HepG2 (cell line): Measurements from ENCODE around the gene SEMA4A. TPM values are rescaled to one million over a fixed set of nuclear protein-coding genes. Genes with fewer than 3 reads are reported as not detected.

Experiments
- ATAC-seq: fragments of 200-7000 bp; cut with Tn5 transposase; 3 replicates; pipeline ENCODE4 v1.9.1; 2020; ENCODE audit warnings: mild to moderate bottlenecking, moderate library complexity
- BruUV-seq: library from RNA; stranded (reverse); fragments of 400-500 nt; replicated peaks from 2 replicates; lab custom pipeline; 2021; lab: Mats Ljungman, UMichigan
- CTCF ChIA-PET: fragments of 300-600 bp; formaldehyde crosslinking; extraction: SDS; loops from one replicate; lab custom pipeline; 2021; ENCODE audit warnings: low total read pairs, inconsistent platforms, low intra/inter-chr PET ratio; lab: Yijun Ruan, JAX
- POLR2A ChIA-PET: fragments of 350-600 bp; sonication (Branson Sonifier 250); formaldehyde crosslinking; loops from one replicate; lab custom pipeline; 2020; ENCODE audit warnings: antibody characterized with exemption, inconsistent platforms; lab: Yijun Ruan, JAX
- DNase-seq: peaks from one replicate; pipeline ENCODE4 v3.0.0-alpha.2; 2015; ENCODE audit warnings: low spot score
- FAIRE-seq: peaks from 3 replicates; lab custom pipeline; 2011; peaks lifted over from hg19 to GRCh38; lab: Jason Lieb, UNC
- H2AFZ ChIP-seq: one replicate; pipeline ENCODE4 v1.6.1; 2011; ENCODE audit warnings: low read length, inconsistent platforms
- H3K27ac ChIP-seq: fragments of 300-600 bp; 3 replicates; pipeline ENCODE4 v1.8.0; 2011; ENCODE audit warnings: mixed run types, mild to moderate bottlenecking, mixed read lengths, low read length, inconsistent platforms; ENCODE audit not compliant: insufficient read depth; ENCODE audit errors: extremely low read length
- H3K27me3 ChIP-seq, 2 experiments: fragments of 200-600 bp in 1 of 2; 2 replicates in 1 of 2; 3 replicates in 1 of 2; pipeline versions ENCODE4 v1.6.0 to v1.8.0; 2011; ENCODE audit warnings: low read length in 2 of 2, mild to moderate bottlenecking in 2 of 2, moderate library complexity in 2 of 2, inconsistent platforms in 1 of 2; ENCODE audit not compliant: insufficient read depth in 2 of 2, control insufficient read depth in 1 of 2
- H3K36me3 ChIP-seq, 2 experiments: fragments of 200-600 bp in 1 of 2; replicated peaks in 1 of 2; 2 replicates in 1 of 2; 3 replicates in 1 of 2; pipeline versions ENCODE4 v1.5.1 to v1.8.0; 2011; ENCODE audit warnings: low read length in 2 of 2, inconsistent platforms in 1 of 2; ENCODE audit not compliant: insufficient read depth in 2 of 2, control insufficient read depth in 1 of 2
- H3K4me1 ChIP-seq: 2 replicates; pipeline ENCODE4 v1.5.1; 2012; ENCODE audit warnings: low read length, inconsistent platforms; ENCODE audit not compliant: insufficient read depth
- H3K4me2 ChIP-seq: 2 replicates; pipeline ENCODE4 v1.6.0; 2011; ENCODE audit warnings: low read depth, low read length, inconsistent platforms
- H3K4me3 ChIP-seq, 3 experiments: fragments of 200-600 bp in 1 of 3; sonication (generic), shearing (Covaris generic) in 1 of 3; replicated peaks in 1 of 3; 2 replicates each; pipeline ENCODE4 v1.5.1; 2011 to 2016; ENCODE audit warnings: low read length in 3 of 3, inconsistent platforms in 2 of 3, low read depth in 2 of 3, mild to moderate bottlenecking in 2 of 3, control low read depth in 1 of 3, mixed read lengths in 1 of 3; ENCODE audit not compliant: insufficient read depth in 1 of 3
- H3K79me2 ChIP-seq: one replicate; pipeline ENCODE4 v1.6.1; 2011; ENCODE audit warnings: low read length, inconsistent platforms; ENCODE audit not compliant: insufficient read depth
- H3K9ac ChIP-seq: 2 replicates; pipeline ENCODE4 v1.6.0; 2011; ENCODE audit warnings: mild to moderate bottlenecking, low read depth, low read length, inconsistent platforms; ENCODE audit not compliant: insufficient read depth
- H3K9me3 ChIP-seq: 2 replicates; pipeline ENCODE4 v1.5.1; 2012; ENCODE audit warnings: mild to moderate bottlenecking, low read length
- H4K20me1 ChIP-seq: 2 replicates; pipeline ENCODE4 v1.6.0; 2011; ENCODE audit warnings: inconsistent platforms, mild to moderate bottlenecking, low read length, moderate library complexity; ENCODE audit not compliant: insufficient read depth
- AGO2 ChIP-seq: fragments of 200-400 bp; formaldehyde crosslinking; optimal IDR thresholded peaks from 2 replicates; pipeline ENCODE3; 2017; ENCODE audit warnings: mild to moderate bottlenecking, low read depth, low read length, moderate library complexity
- KDM5B ChIP-seq: sonication (generic); formaldehyde crosslinking; IDR thresholded peaks from 2 replicates; pipeline ENCODE4 v1.4.0; 2020; ENCODE audit warnings: missing genetic modification reagents, mild to moderate bottlenecking, borderline replicate concordance
- PHF21A ChIP-seq: sonication (generic); formaldehyde crosslinking; IDR thresholded peaks from 2 replicates; pipeline ENCODE4 v1.5.0; 2020; ENCODE audit warnings: mild to moderate bottlenecking, missing genetic modification reagents
- RFX1 ChIP-seq: fragments of 450-650 bp; IDR thresholded peaks from 2 replicates; pipeline ENCODE4 v1.6.1; 2017
- SALL2 ChIP-seq: sonication (generic); formaldehyde crosslinking; IDR thresholded peaks from 2 replicates; pipeline ENCODE4 v1.8.1; 2023; ENCODE audit warnings: mild to moderate bottlenecking, missing genetic modification reagents, inconsistent platforms
- SUZ12 ChIP-seq: fragments of 150-350 bp; IDR thresholded peaks from 2 replicates; pipeline ENCODE4 v1.6.1; 2014; ENCODE audit warnings: low read depth, low read length
- ZFP36L2 ChIP-seq: sonication (generic); formaldehyde crosslinking; IDR thresholded peaks from 2 replicates; pipeline ENCODE4 v1.4.0; 2020; ENCODE audit warnings: missing genetic modification reagents
- ZMAT3 ChIP-seq: sonication (generic); formaldehyde crosslinking; conservative IDR thresholded peaks from 2 replicates; pipeline ENCODE4 v1.7.0; 2021; ENCODE audit warnings: missing genetic modification reagents
- ZNF431 ChIP-seq: sonication (generic); formaldehyde crosslinking; IDR thresholded peaks from 2 replicates; pipeline ENCODE4 v1.9.0; 2022; ENCODE audit warnings: missing genetic modification reagents, low read depth, mild to moderate bottlenecking, borderline replicate concordance
- ZNF7 ChIP-seq: IDR thresholded peaks from 2 replicates; pipeline ENCODE4 v1.6.1; 2016; ENCODE audit warnings: missing biosample characterization, missing genetic modification reagents
- ZNF737 ChIP-seq: sonication (generic); formaldehyde crosslinking; IDR thresholded peaks from 2 replicates; pipeline ENCODE4 v1.5.0; 2020; ENCODE audit warnings: missing genetic modification reagents, mild to moderate bottlenecking, borderline replicate concordance
- ZNF788 ChIP-seq: sonication (generic); formaldehyde crosslinking; IDR thresholded peaks from 2 replicates; pipeline ENCODE4 v1.5.0; 2020; ENCODE audit warnings: mild to moderate bottlenecking, missing genetic modification reagents, borderline replicate concordance
- WGBS: methylation state at CpG from one replicate; pipeline ENCODE4 v1.1.6; 2017; ENCODE audit warnings: low lambda C conversion rate; 5-methylcytosine and 5-hydroxymethylcytosine counted together
- in situ Hi-C: cut with HindIII; loops from 2 replicates; pipeline ENCODE4 v1.10.0; 2017; ENCODE audit warnings: low pct_unique_long_range_greater_than_20kb; ENCODE audit not compliant: extremely low pct_ligation_motif_present
- intact Hi-C: fragments of 100-400 bp; cut with micrococcal nuclease; formaldehyde crosslinking; loops from one replicate; pipeline ENCODE4 v1.10.0; 2022; ENCODE audit not compliant: unreplicated experiment
- polyA plus RNA-seq, 8 experiments: library from polyadenylated mRNA; depleted of rRNA in 3 of 8; stranded (reverse) in 7 of 8; unstranded in 1 of 8; fragments of >200 nt; fragmentation: Illumina TruSeq in 4 of 8; extraction: Trizol in 4 of 8; gene quantifications; 2 replicates each; pipeline versions ENCODE4 v1.2.1 to v1.2.3, GENCODE V29; 2011 to 2016; ENCODE audit warnings: low read depth in 4 of 8, missing spikeins in 1 of 8, mixed read lengths in 1 of 8; ENCODE audit not compliant: insufficient read depth in 1 of 8
- total RNA-seq, 5 experiments: library from RNA; depleted of rRNA; stranded (reverse); fragments of >200 nt; fragmentation: Illumina TruSeq; extraction: Trizol; gene quantifications; 2 replicates each; pipeline ENCODE4 v1.2.3, GENCODE V29; 2016; ENCODE audit warnings: low read depth in 1 of 5
- TF ChIP-seq, protein P1 (sequence below): sonication (generic); formaldehyde crosslinking; IDR thresholded peaks from 2 replicates; pipeline ENCODE4 v1.5.0; 2020; ENCODE audit warnings: missing genetic modification reagents
- TF ChIP-seq, protein P2 (sequence below): sonication (generic); formaldehyde crosslinking; IDR thresholded peaks from 2 replicates; pipeline ENCODE4 v1.4.0; 2020; ENCODE audit warnings: missing genetic modification reagents, low read depth, mild to moderate bottlenecking, borderline replicate concordance
- TF ChIP-seq, protein P3 (sequence below): sonication (generic); formaldehyde crosslinking; IDR thresholded peaks from 2 replicates; pipeline ENCODE4 v1.5.0; 2020; ENCODE audit warnings: missing genetic modification reagents

The SEMA4A gene
- total and polyA plus RNA-seq, 2 of the 13 experiments (the other 11 are each of a cell fraction or from before 2014, with no cell fraction given): 0.09 to 0.20 TPM

DNA sequence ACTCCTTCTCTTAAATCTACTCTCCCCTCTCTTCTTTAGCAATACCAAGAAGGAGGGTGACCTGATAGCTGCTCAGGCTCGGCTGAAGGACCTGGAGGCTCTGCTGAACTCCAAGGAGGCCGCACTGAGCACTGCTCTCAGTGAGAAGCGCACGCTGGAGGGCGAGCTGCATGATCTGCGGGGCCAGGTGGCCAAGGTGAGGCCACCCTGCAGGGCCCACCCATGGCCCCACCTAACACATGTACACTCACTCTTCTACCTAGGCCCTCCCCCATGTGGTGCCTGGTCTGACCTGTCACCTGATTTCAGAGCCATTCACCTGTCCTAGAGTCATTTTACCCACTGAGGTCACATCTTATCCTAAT is 22.8 kb upstream of the SEMA4A start (continued):
- TF ChIP-seq KDM5B (CRISPR knock-in tag) (0 out of 2 replicates have a peak, but pooled peaks have one; percentile 2), PHF21A (CRISPR knock-in tag) (peak; percentile 35; the same call in 1 of the 2 replicates), ZNF431 (0 out of 2 replicates have a peak, but pooled peaks have one; percentile 47), ZFP36L2 (no peak)
- TF ChIP-seq, protein P1, sequence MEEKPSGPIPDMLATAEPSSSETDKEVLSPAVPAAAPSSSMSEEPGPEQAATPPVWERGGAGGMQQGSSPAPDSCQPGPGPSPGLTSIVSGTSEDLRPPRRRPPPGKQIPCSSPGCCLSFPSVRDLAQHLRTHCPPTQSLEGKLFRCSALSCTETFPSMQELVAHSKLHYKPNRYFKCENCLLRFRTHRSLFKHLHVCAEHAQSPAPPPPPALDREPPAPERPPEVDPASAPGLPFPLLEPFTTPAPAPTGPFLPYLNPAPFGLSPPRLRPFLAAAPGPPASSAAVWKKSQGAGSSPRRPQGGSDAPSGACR (CRISPR knock-in tag): 0 out of 2 replicates have a peak, but pooled peaks have one; percentile 8
- TF ChIP-seq, protein P2, sequence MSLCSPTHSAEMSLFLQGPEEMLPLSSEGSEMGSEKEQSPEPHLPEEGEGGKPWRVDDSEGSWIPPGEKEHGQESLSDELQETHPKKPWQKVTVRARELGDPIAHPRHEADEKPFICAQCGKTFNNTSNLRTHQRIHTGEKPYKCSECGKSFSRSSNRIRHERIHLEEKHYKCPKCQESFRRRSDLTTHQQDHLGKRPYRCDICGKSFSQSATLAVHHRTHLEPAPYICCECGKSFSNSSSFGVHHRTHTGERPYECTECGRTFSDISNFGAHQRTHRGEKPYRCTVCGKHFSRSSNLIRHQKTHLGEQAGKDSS (CRISPR knock-in tag): 0 out of 2 replicates have a peak, but pooled peaks have one; percentile 12
- TF ChIP-seq, protein P3, sequence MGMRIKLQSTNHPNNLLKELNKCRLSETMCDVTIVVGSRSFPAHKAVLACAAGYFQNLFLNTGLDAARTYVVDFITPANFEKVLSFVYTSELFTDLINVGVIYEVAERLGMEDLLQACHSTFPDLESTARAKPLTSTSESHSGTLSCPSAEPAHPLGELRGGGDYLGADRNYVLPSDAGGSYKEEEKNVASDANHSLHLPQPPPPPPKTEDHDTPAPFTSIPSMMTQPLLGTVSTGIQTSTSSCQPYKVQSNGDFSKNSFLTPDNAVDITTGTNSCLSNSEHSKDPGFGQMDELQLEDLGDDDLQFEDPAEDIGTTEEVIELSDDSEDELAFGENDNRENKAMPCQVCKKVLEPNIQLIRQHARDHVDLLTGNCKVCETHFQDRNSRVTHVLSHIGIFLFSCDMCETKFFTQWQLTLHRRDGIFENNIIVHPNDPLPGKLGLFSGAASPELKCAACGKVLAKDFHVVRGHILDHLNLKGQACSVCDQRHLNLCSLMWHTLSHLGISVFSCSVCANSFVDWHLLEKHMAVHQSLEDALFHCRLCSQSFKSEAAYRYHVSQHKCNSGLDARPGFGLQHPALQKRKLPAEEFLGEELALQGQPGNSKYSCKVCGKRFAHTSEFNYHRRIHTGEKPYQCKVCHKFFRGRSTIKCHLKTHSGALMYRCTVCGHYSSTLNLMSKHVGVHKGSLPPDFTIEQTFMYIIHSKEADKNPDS (CRISPR knock-in tag): 0 out of 2 replicates have a peak, but pooled peaks have one; percentile 2

DNA sequence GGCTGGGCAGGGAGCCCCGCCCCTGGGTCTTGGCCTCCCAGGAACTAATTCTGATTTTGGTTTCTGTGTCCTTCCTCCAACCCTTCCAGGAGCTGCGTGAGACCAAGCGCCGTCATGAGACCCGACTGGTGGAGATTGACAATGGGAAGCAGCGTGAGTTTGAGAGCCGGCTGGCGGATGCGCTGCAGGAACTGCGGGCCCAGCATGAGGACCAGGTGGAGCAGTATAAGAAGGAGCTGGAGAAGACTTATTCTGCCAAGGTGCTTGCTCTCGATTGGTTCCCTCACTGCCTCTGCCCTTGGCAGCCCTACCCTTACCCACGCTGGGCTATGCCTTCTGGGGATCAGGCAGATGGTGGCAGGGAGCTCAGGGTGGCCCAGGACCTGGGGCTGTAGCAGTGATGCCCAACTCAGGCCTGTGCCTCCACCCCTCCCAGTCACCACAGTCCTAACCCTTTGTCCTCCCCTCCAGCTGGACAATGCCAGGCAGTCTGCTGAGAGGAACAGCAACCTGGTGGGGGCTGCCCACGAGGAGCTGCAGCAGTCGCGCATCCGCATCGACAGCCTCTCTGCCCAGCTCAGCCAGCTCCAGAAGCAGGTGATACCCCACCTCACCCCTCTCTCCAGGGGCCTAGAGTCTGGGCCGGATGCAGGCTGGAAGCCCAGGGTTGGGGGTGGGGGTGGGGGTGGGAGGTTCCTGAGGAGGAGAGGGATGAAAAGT is 18.5 kb upstream of the SEMA4A start:
- Histone ChIP-seq H3K9me3 (no peaks in the 10 kb centered on the region), H3K27ac (no peak overlapping the region), H3K4me1 (peaks cover 9% of the 10 kb centered on the region), H3K27me3 (no peaks in the 10 kb centered on the region), H3K4me2 (no peak overlapping the region), H2AFZ (no peak overlapping the region), H4K20me1 (peaks cover 8% of the 10 kb centered on the region; the same call in 1 of the 2 replicates), H3K4me3 (no peak overlapping the region), H3K9ac (no peak overlapping the region), H3K36me3 (peaks cover 47 to 77% of the 10 kb centered on the region in 2 experiments), H3K79me2 (peaks cover 6% of the 10 kb centered on the region)
- WGBS: 96% methylated on average over 13 of the region's 18 CpGs
- no TSS peak for BruUV-seq
- intact Hi-C loops (no loop called here), in situ Hi-C loops (loop anchor here (5.0 kb wide), 1 partner anchor 38 kb away; no protein-coding TSS in a partner anchor)
- ChIA-PET POLR2A (no interaction called here), CTCF (no interaction called here)
- ATAC-seq: no peak
- no peak for FAIRE-seq
- DNase-seq: no peak
- TF ChIP-seq SUZ12 (no peak), RFX1 (no peak), ZNF7 (CRISPR knock-in tag) (no peak), ZNF788 (CRISPR knock-in tag) (no peak), SALL2 (CRISPR knock-in tag) (no peak), ZNF737 (CRISPR knock-in tag) (no peak), AGO2 (peak; percentile 74), ZMAT3 (CRISPR knock-in tag) (no peak)
